Fibroblast of lung (primary cell): ENCODE data around the gene ACVR1C.

Experiments used
- EZH2 ChIP-seq: IDR thresholded peaks from 2 replicates; pipeline ENCODE4 v1.5.1; 2012; ENCODE audit warnings: low read length, control low read depth, mild to moderate bottlenecking; ENCODE audit errors: missing control alignments
- TF ChIP-seq, protein P1 (sequence below), 2 donors: IDR thresholded peaks in 1 of 2; conservative IDR thresholded peaks in 1 of 2; 1 replicate in 1 of 2; 2 replicates in 1 of 2; pipeline ENCODE4 v1.5.1; 2011 to 2012; ENCODE audit warnings: low read length in 2 of 2, control low read depth in 1 of 2, inconsistent platforms in 1 of 2, low read depth in 1 of 2, mild to moderate bottlenecking in 1 of 2

- TF ChIP-seq, protein P1, sequence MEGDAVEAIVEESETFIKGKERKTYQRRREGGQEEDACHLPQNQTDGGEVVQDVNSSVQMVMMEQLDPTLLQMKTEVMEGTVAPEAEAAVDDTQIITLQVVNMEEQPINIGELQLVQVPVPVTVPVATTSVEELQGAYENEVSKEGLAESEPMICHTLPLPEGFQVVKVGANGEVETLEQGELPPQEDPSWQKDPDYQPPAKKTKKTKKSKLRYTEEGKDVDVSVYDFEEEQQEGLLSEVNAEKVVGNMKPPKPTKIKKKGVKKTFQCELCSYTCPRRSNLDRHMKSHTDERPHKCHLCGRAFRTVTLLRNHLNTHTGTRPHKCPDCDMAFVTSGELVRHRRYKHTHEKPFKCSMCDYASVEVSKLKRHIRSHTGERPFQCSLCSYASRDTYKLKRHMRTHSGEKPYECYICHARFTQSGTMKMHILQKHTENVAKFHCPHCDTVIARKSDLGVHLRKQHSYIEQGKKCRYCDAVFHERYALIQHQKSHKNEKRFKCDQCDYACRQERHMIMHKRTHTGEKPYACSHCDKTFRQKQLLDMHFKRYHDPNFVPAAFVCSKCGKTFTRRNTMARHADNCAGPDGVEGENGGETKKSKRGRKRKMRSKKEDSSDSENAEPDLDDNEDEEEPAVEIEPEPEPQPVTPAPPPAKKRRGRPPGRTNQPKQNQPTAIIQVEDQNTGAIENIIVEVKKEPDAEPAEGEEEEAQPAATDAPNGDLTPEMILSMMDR (conservative IDR thresholded peaks at IDR 0.05 in 1 of 2, IDR thresholded peaks at IDR 0.05 in 1 of 2; ENCODE audit: low read depth in 1 of 2, low read length in 2 of 2) = no peak
- no peak for TF ChIP-seq EZH2
Measured at GRCh38 chr2:157611110-157611509, 17.6 kb downstream of the ACVR1C start.
